Hepatocyte (in vitro differentiated cells): ENCODE data around the gene NPAS3. TPM values are rescaled to one million over a fixed set of nuclear protein-coding genes. Genes with fewer than 3 reads are reported as not detected.

ENCODE experiments used
- DNase-seq: peaks from one replicate; pipeline ENCODE4 v3.0.0-alpha.2; 2016; ENCODE audit warnings: low spot score
- H2AFZ ChIP-seq: fragments of 200-600 bp; sonication (generic); 2 replicates; pipeline ENCODE4 v1.6.0; 2016; ENCODE audit warnings: antibody characterized with exemption, mild to moderate bottlenecking
- H3K27ac ChIP-seq: fragments of 200-600 bp; sonication (generic); 2 replicates; pipeline ENCODE4 v1.5.1; 2016; ENCODE audit warnings: mild to moderate bottlenecking
- H3K27me3 ChIP-seq: fragments of 200-600 bp; sonication (generic); 2 replicates; pipeline ENCODE4 v1.6.1; 2016
- H3K36me3 ChIP-seq: fragments of 200-600 bp; sonication (generic); replicated peaks from 2 replicates; pipeline ENCODE4 v1.5.1; 2016; ENCODE audit warnings: low read depth; ENCODE audit not compliant: insufficient read depth
- H3K4me1 ChIP-seq: fragments of 200-600 bp; sonication (generic); 2 replicates; pipeline ENCODE4 v1.5.1; 2016; ENCODE audit warnings: mild to moderate bottlenecking, moderate library complexity; ENCODE audit not compliant: insufficient read depth
- H3K4me2 ChIP-seq: fragments of 200-600 bp; sonication (generic); 2 replicates; pipeline ENCODE4 v1.6.0; 2016
- H3K4me3 ChIP-seq: fragments of 200-600 bp; sonication (generic); 2 replicates; pipeline ENCODE4 v1.5.1; 2016; ENCODE audit warnings: mild to moderate bottlenecking
- H3K79me2 ChIP-seq: fragments of 200-600 bp; sonication (generic); 2 replicates; pipeline ENCODE4 v1.6.0; 2017; ENCODE audit warnings: mild to moderate bottlenecking
- H3K9me2 ChIP-seq: fragments of 200-600 bp; sonication (generic); replicated peaks from 2 replicates; pipeline ENCODE4 v1.6.0; 2017; ENCODE audit warnings: mild to moderate bottlenecking; ENCODE audit not compliant: insufficient read depth
- H3K9me3 ChIP-seq: fragments of 200-600 bp; sonication (generic); 2 replicates; pipeline ENCODE4 v1.5.1; 2016; ENCODE audit warnings: low read depth, mild to moderate bottlenecking
- H4K20me1 ChIP-seq: fragments of 200-600 bp; sonication (generic); 2 replicates; pipeline ENCODE4 v1.6.0; 2016; ENCODE audit warnings: mild to moderate bottlenecking; ENCODE audit not compliant: insufficient read depth, poor library complexity, severe bottlenecking
- EZH2 ChIP-seq: fragments of 200-600 bp; sonication (generic); IDR thresholded peaks from 2 replicates; pipeline ENCODE4 v1.6.1; 2016; ENCODE audit warnings: antibody characterized with exemption, mild to moderate bottlenecking, borderline replicate concordance
- EZH2phosphoT487 ChIP-seq: fragments of 200-600 bp; sonication (generic); IDR thresholded peaks from one replicate; pipeline ENCODE4 v1.6.1; 2018; ENCODE audit warnings: antibody characterized with exemption, mild to moderate bottlenecking, low read depth, moderate library complexity; ENCODE audit not compliant: unreplicated experiment, severe bottlenecking
- whole genome bisulfite sequencing: methylation state at CpG from one replicate; pipeline ENCODE4 v1.1.6; 2016; ENCODE audit warnings: low lambda C conversion rate; ENCODE audit errors: missing lambda C conversion rate; 5-methylcytosine and 5-hydroxymethylcytosine counted together
- polyA plus RNA-seq: library from polyadenylated mRNA; unstranded; fragments of >200 nt; fragmentation: Nextera tagmentation; extraction: Ambion mirVana; gene quantifications from 2 replicates; pipeline ENCODE4 v1.2.1, GENCODE V29; 2016
- total RNA-seq: library from RNA; depleted of rRNA; stranded (reverse); fragments of >200 nt; gene quantifications from 2 replicates; pipeline ENCODE4 v1.2.3, GENCODE V29; 2014
- TF ChIP-seq, protein P1 (sequence below): fragments of 200-600 bp; sonication (generic); IDR thresholded peaks from 2 replicates; pipeline ENCODE4 v1.5.1; 2016; ENCODE audit warnings: antibody characterized with exemption, mild to moderate bottlenecking; ENCODE audit not compliant: poor library complexity

The NPAS3 gene
- total and polyA plus RNA-seq, 2 experiments from 2014 or later, result 0.11 to 1.1 TPM

GRCh38 chr14:33570694-33571310 lies 632.1 kb downstream of the NPAS3 start:
- WGBS, result 82% methylated on average over 5 of the region's 5 CpGs
- Histone ChIP-seq H3K4me2 (no peak overlapping the region), H3K27ac (no peak overlapping the region), H3K27me3 (no peaks in the 10 kb centered on the region), H3K4me1 (no peaks in the 10 kb centered on the region), H2AFZ (no peak overlapping the region), H3K36me3 (no peaks in the 10 kb centered on the region), H3K4me3 (no peak overlapping the region), H4K20me1 (no peaks in the 10 kb centered on the region), H3K79me2 (no peaks in the 10 kb centered on the region), H3K9me3 (no peaks in the 10 kb centered on the region), H3K9me2 (no peaks in the 10 kb centered on the region)
- no peak for DNase-seq
- TF ChIP-seq, protein P1, sequence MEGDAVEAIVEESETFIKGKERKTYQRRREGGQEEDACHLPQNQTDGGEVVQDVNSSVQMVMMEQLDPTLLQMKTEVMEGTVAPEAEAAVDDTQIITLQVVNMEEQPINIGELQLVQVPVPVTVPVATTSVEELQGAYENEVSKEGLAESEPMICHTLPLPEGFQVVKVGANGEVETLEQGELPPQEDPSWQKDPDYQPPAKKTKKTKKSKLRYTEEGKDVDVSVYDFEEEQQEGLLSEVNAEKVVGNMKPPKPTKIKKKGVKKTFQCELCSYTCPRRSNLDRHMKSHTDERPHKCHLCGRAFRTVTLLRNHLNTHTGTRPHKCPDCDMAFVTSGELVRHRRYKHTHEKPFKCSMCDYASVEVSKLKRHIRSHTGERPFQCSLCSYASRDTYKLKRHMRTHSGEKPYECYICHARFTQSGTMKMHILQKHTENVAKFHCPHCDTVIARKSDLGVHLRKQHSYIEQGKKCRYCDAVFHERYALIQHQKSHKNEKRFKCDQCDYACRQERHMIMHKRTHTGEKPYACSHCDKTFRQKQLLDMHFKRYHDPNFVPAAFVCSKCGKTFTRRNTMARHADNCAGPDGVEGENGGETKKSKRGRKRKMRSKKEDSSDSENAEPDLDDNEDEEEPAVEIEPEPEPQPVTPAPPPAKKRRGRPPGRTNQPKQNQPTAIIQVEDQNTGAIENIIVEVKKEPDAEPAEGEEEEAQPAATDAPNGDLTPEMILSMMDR, result no peak
- TF ChIP-seq EZH2, result no peak
- TF ChIP-seq EZH2phosphoT487, result no peak

DNA sequence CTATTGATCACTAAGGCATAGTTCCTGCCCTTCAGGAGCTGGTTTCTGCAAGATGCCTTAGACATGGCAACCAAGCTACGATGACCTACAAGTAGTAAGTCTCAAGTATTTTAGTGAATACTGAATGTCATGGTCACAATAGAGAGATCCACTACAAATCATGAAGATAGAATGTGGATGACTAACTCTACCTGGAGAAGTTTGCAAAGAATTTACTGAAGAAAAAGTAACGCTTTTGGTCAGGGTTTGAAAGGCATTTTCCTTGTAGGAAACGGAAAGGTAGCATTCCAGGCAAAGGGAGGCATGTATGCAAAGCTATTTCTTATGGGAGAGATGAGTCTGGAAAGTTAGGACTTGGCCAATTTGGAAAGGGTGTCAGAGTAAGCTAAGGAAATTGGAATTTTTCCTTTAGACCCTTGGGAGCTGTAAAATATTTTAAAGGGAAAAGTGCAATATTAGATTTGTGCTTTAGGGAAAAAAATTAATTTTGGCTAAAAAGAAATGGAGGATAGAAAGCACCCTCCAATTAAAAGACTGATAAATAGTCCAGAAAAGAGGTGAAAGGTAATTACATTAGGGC lies 634.7 kb downstream of the NPAS3 start:
- Histone ChIP-seq H4K20me1 (no peaks in the 10 kb centered on the region), H2AFZ (no peak overlapping the region), H3K4me2 (no peak overlapping the region), H3K27me3 (no peaks in the 10 kb centered on the region), H3K4me1 (no peaks in the 10 kb centered on the region), H3K4me3 (no peak overlapping the region), H3K9me2 (no peaks in the 10 kb centered on the region), H3K9me3 (no peaks in the 10 kb centered on the region), H3K79me2 (no peaks in the 10 kb centered on the region), H3K27ac (no peak overlapping the region), H3K36me3 (no peaks in the 10 kb centered on the region)
- TF ChIP-seq, protein P1, result no peak
- TF ChIP-seq EZH2 (no peak), EZH2phosphoT487 (no peak)
- 87% methylated on average over 3 of the region's 3 CpGs for WGBS
- no peak for DNase-seq

- no peaks in the 10 kb centered on the region for H3K9me2 ChIP-seq
Observed at GRCh38 chr14:33576014-33576413, 637.3 kb downstream of the NPAS3 start.

GRCh38 chr14:33578461-33579216 lies 640.0 kb downstream of the NPAS3 start:
- Histone ChIP-seq H3K4me2 (no peak overlapping the region), H3K36me3 (no peaks in the 10 kb centered on the region), H4K20me1 (no peaks in the 10 kb centered on the region), H3K27ac (no peak overlapping the region), H3K4me1 (no peaks in the 10 kb centered on the region), H3K9me2 (no peaks in the 10 kb centered on the region), H2AFZ (no peak overlapping the region), H3K4me3 (no peak overlapping the region), H3K79me2 (no peaks in the 10 kb centered on the region), H3K9me3 (no peaks in the 10 kb centered on the region), H3K27me3 (no peaks in the 10 kb centered on the region)
- TF ChIP-seq EZH2 (no peak), EZH2phosphoT487 (no peak)
- TF ChIP-seq, protein P1, result no peak
- no peak for DNase-seq
- 75% methylated on average over 3 of the region's 3 CpGs for WGBS

More at GRCh38 chr14:33576014-33576413, 637.3 kb downstream of the NPAS3 start:
- Histone ChIP-seq H3K27me3 (no peaks in the 10 kb centered on the region), H3K36me3 (no peaks in the 10 kb centered on the region), H3K27ac (no peak overlapping the region), H3K79me2 (no peaks in the 10 kb centered on the region), H3K4me1 (no peaks in the 10 kb centered on the region), H3K4me3 (no peak overlapping the region), H2AFZ (no peak overlapping the region), H3K9me3 (no peaks in the 10 kb centered on the region), H3K4me2 (peak overlapping the region; percentile 7), H4K20me1 (no peaks in the 10 kb centered on the region)
- no peak for TF ChIP-seq EZH2phosphoT487
- WGBS, result 58% methylated on average over 7 of the region's 7 CpGs
- DNase-seq, result no peak
